H1 (cell line): ENCODE measurements around the gene KPNA6. TPM values are rescaled to one million over a fixed set of nuclear protein-coding genes. Genes with fewer than 3 reads are reported as not detected.

ENCODE experiments used
- CTCF ChIA-PET: fragments of 300-600 bp; sonication (Branson Sonifier 250); formaldehyde crosslinking; loops from one replicate; lab custom pipeline; 2021; ENCODE audit not compliant: partially characterized antibody; lab: Charles Lee
- POLR2A ChIA-PET: fragments of 300-600 bp; sonication (Branson Sonifier 250); formaldehyde crosslinking; loops from one replicate; lab custom pipeline; 2021; ENCODE audit warnings: inconsistent platforms; ENCODE audit not compliant: partially characterized antibody; lab: Charles Lee
- DNase-seq, 2 experiments: peaks; one replicate each; pipeline versions ENCODE4 v3.0.0 to v3.0.0-alpha.2; 2010 to 2022; ENCODE audit warnings: low spot score in 2 of 2, low read depth in 1 of 2, mixed read lengths in 1 of 2
- FAIRE-seq: peaks from 2 replicates; lab custom pipeline; 2011; peaks lifted over from hg19 to GRCh38; lab: Jason Lieb, UNC
- H2AFZ ChIP-seq: 2 replicates; pipeline ENCODE4 v1.8.1; 2012; ENCODE audit warnings: low read length, inconsistent platforms
- H2AK5ac ChIP-seq: 2 replicates; pipeline ENCODE4 v1.6.1; 2013; ENCODE audit warnings: low read depth, low read length
- H2BK120ac ChIP-seq: replicated peaks from 2 replicates; pipeline ENCODE3; 2013; ENCODE audit warnings: low read depth, low read length, inconsistent platforms
- H2BK12ac ChIP-seq: 2 replicates; pipeline ENCODE4 v1.6.1; 2013; ENCODE audit warnings: low read depth, low read length
- H2BK15ac ChIP-seq: 2 replicates; pipeline ENCODE4 v1.6.1; 2013; ENCODE audit warnings: low read length
- H2BK20ac ChIP-seq: 2 replicates; pipeline ENCODE4 v1.6.1; 2013; ENCODE audit warnings: low read length
- H2BK5ac ChIP-seq: 2 replicates; pipeline ENCODE4 v1.6.1; 2013; ENCODE audit warnings: low read depth, low read length
- H3K14ac ChIP-seq: 2 replicates; pipeline ENCODE4 v1.6.1; 2013; ENCODE audit warnings: inconsistent platforms; ENCODE audit not compliant: insufficient read length
- H3K18ac ChIP-seq: 2 replicates; pipeline ENCODE4 v1.6.1; 2013; ENCODE audit warnings: low read length; ENCODE audit errors: extremely low read depth
- H3K23ac ChIP-seq: 2 replicates; pipeline ENCODE4 v1.6.1; 2013; ENCODE audit warnings: inconsistent platforms; ENCODE audit not compliant: insufficient read length
- H3K23me2 ChIP-seq: 2 replicates; pipeline ENCODE4 v1.6.1; 2013; ENCODE audit warnings: low read depth, low read length
- H3K27ac ChIP-seq: 2 replicates; pipeline ENCODE4 v1.6.1; 2011; ENCODE audit warnings: low read depth, low read length, inconsistent platforms
- H3K27me3 ChIP-seq, 4 experiments: replicated peaks in 1 of 4; 1 replicate in 1 of 4; 2 replicates in 3 of 4; pipeline versions ENCODE4 v1.6.1 to v1.8.1; 2011 to 2013; ENCODE audit warnings: low read length in 3 of 4, mild to moderate bottlenecking in 3 of 4, inconsistent platforms in 2 of 4, mixed read lengths in 2 of 4, moderate library complexity in 1 of 4; ENCODE audit not compliant: control insufficient read depth in 3 of 4, insufficient read depth in 3 of 4; ENCODE audit errors: extremely low read depth in 1 of 4
- H3K36me3 ChIP-seq, 4 experiments: 2 replicates each; pipeline versions ENCODE4 v1.6.1 to v1.8.1; 2011 to 2013; ENCODE audit warnings: mild to moderate bottlenecking in 4 of 4, low read length in 3 of 4, moderate library complexity in 2 of 4, control low read depth in 1 of 4, inconsistent platforms in 1 of 4; ENCODE audit not compliant: insufficient read depth in 4 of 4, control insufficient read depth in 2 of 4
- H3K4ac ChIP-seq: replicated peaks from 2 replicates; pipeline ENCODE3; 2013; ENCODE audit warnings: low read length, low read depth, mixed read lengths, inconsistent platforms; ENCODE audit not compliant: insufficient read length
- H3K4me1 ChIP-seq, 4 experiments: replicated peaks in 1 of 4; 1 replicate in 1 of 4; 2 replicates in 3 of 4; pipeline versions ENCODE4 v1.6.1 to v1.8.1; 2011 to 2013; ENCODE audit warnings: low read length in 3 of 4, inconsistent platforms in 2 of 4, mixed read lengths in 1 of 4; ENCODE audit not compliant: insufficient read depth in 4 of 4, control insufficient read depth in 3 of 4
- H3K4me2 ChIP-seq, 2 experiments: 2 replicates each; pipeline versions ENCODE4 v1.6.1 to v1.8.1; 2011 to 2013; ENCODE audit warnings: low read depth in 2 of 2, low read length in 2 of 2, control low read depth in 1 of 2, inconsistent platforms in 1 of 2, mild to moderate bottlenecking in 1 of 2; ENCODE audit not compliant: insufficient read depth in 1 of 2
- H3K4me3 ChIP-seq, 4 experiments: fragments of 200-600, 300-600 bp in 1 of 4; sonication (generic), shearing (Covaris generic), sonication (Bioruptor Twin) in 1 of 4; 2 replicates each; pipeline versions ENCODE4 v1.5.1 to v1.8.1; 2011 to 2016; ENCODE audit warnings: low read length in 4 of 4, low read depth in 3 of 4, control low read depth in 2 of 4, inconsistent platforms in 2 of 4, mild to moderate bottlenecking in 2 of 4, mixed read lengths in 1 of 4, moderate library complexity in 1 of 4; ENCODE audit not compliant: insufficient read depth in 2 of 4; ENCODE audit errors: extremely low read depth in 1 of 4
- H3K56ac ChIP-seq: replicated peaks from 2 replicates; pipeline ENCODE3; 2013; ENCODE audit warnings: low read depth, mild to moderate bottlenecking, mixed read lengths, low read length, inconsistent platforms; ENCODE audit not compliant: insufficient read length
- H3K79me1 ChIP-seq: 2 replicates; pipeline ENCODE4 v1.6.1; 2013; ENCODE audit warnings: low read depth, low read length, control low read depth
- H3K79me2 ChIP-seq, 2 experiments: 2 replicates each; pipeline versions ENCODE4 v1.6.1 to v1.8.1; 2012 to 2013; ENCODE audit warnings: low read length in 2 of 2, mild to moderate bottlenecking in 2 of 2, inconsistent platforms in 1 of 2; ENCODE audit not compliant: insufficient read depth in 2 of 2, control insufficient read depth in 1 of 2
- H3K9ac ChIP-seq, 4 experiments: replicated peaks in 1 of 4; 1 replicate in 1 of 4; 2 replicates in 3 of 4; pipeline versions ENCODE4 v1.6.1 to v1.8.1; 2011 to 2013; ENCODE audit warnings: low read depth in 3 of 4, low read length in 3 of 4, control low read depth in 2 of 4, mild to moderate bottlenecking in 2 of 4, moderate library complexity in 2 of 4, inconsistent platforms in 1 of 4; ENCODE audit errors: extremely low read depth in 1 of 4
- H3K9me3 ChIP-seq, 2 experiments: 2 replicates each; pipeline versions ENCODE4 v1.6.1 to v1.8.1; 2012 to 2013; ENCODE audit warnings: mild to moderate bottlenecking in 2 of 2, moderate library complexity in 2 of 2, control low read depth in 1 of 2, inconsistent platforms in 1 of 2, low read depth in 1 of 2, low read length in 1 of 2, mixed read lengths in 1 of 2; ENCODE audit not compliant: insufficient read depth in 2 of 2
- H4K20me1 ChIP-seq, 2 experiments: replicated peaks in 1 of 2; 2 replicates each; pipeline versions ENCODE3 to v1.8.1; 2011 to 2013; ENCODE audit warnings: inconsistent platforms in 2 of 2, low read length in 2 of 2, mild to moderate bottlenecking in 1 of 2; ENCODE audit not compliant: insufficient read depth in 2 of 2, control insufficient read depth in 1 of 2
- H4K5ac ChIP-seq: 2 replicates; pipeline ENCODE4 v1.6.1; 2013; ENCODE audit warnings: low read length, low read depth, mixed read lengths, inconsistent platforms; ENCODE audit not compliant: insufficient read length
- H4K8ac ChIP-seq: 2 replicates; pipeline ENCODE4 v1.8.0; 2013; ENCODE audit warnings: mild to moderate bottlenecking, moderate library complexity, low read length, inconsistent platforms; ENCODE audit not compliant: insufficient read depth; ENCODE audit errors: extremely low read depth
- H4K91ac ChIP-seq: replicated peaks from 2 replicates; pipeline ENCODE3; 2013; ENCODE audit warnings: low read length, mixed read lengths, inconsistent platforms; ENCODE audit not compliant: insufficient read length
- BRCA1 ChIP-seq: IDR thresholded peaks from 2 replicates; pipeline ENCODE4 v1.6.1; 2012; ENCODE audit warnings: low read depth, low read length, improper control_type of control experiment
- KDM4A ChIP-seq: IDR thresholded peaks from one replicate; pipeline ENCODE4 v1.7.1; 2012; ENCODE audit warnings: low read depth, mild to moderate bottlenecking, moderate library complexity, low read length, inconsistent platforms; ENCODE audit not compliant: severe bottlenecking
- WGBS, 2 experiments: shearing (Covaris generic) in 1 of 2; methylation state at CpG; one replicate each; pipeline versions ENCODE4 v1.1.6 to v1.1.7; 2013 to 2015; ENCODE audit warnings: low lambda C conversion rate in 2 of 2, mixed read lengths in 2 of 2, inconsistent platforms in 1 of 2, low coverage in 1 of 2, missing lambda C conversion rate in 1 of 2; ENCODE audit not compliant: insufficient replicate concordance in 2 of 2, insufficient coverage in 1 of 2, insufficient read length in 1 of 2; ENCODE audit errors: extremely low coverage in 1 of 2, missing lambda C conversion rate in 1 of 2; 5-methylcytosine and 5-hydroxymethylcytosine counted together
- polyA plus RNA-seq, 7 experiments: library from polyadenylated mRNA; depleted of rRNA in 3 of 7; stranded (reverse) in 5 of 7; unstranded in 2 of 7; fragments of >200 nt in 5 of 7; fragments of 200-250 nt in 2 of 7; gene quantifications; 1 replicate in 5 of 7; 2 replicates in 1 of 7; 4 replicates in 1 of 7; pipeline versions ENCODE4 v1.2.1 to v1.2.3, GENCODE V29; 2011 to 2013; ENCODE audit warnings: missing spikeins in 2 of 7, mixed read lengths in 2 of 7
- total RNA-seq: library from RNA; stranded (reverse); fragmentation: NEBNext Ultra II Directional; extraction: Animal tissue kit (Norgen Biotek cat#: 25700); gene quantifications from 2 replicates; pipeline ENCODE4 v1.2.1, GENCODE V29; 2021

KPNA6 gene
- total and polyA plus RNA-seq, 2 of the 8 experiments (the other 6 are each of a cell fraction or from before 2014, with no cell fraction given): 24.2 to 120 TPM

DNA sequence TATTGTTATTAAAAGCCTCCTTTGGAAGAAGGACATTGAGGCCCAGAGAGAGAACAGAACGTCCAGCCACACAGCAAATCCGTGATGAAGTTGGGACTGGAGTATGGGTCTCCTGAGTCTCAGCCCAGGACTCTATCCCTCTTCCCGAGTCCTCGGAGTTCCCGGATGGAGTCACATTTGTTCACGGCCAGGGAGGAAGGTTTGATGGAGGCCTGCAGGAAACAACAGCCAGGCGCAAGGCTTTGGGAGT is 71.3 kb downstream of the KPNA6 start:
- Histone ChIP-seq H4K91ac (peak overlapping the region; percentile 50), H3K4me3 (peak overlapping the region in 3 of 4 experiments; percentile 17 to 89 (median 36); a peak in 6 of 8 replicates), H3K79me1 (peaks cover 3% of the 10 kb centered on the region; the same call in 1 of the 2 replicates), H4K5ac (peak overlapping the region; percentile 84), H2AK5ac (no peak overlapping the region), H3K4me1 (peaks cover 8 to 15% (median 10%) of the 10 kb centered on the region in 4 experiments; a peak in 6 of 7 replicates), H3K56ac (peak overlapping the region; percentile 14), H4K8ac (no peak overlapping the region), H3K9ac (peak overlapping the region in 2 of 4 experiments; percentile 36 to 48; a peak in 4 of 7 replicates), H3K4ac (no peak overlapping the region), H3K27ac (peak overlapping the region; percentile 13; the same call in 1 of the 2 replicates), H3K18ac (peak overlapping the region; percentile 65), H2BK12ac (0 out of 2 replicates have a peak overlapping the region, but pooled peaks have one; percentile 20), H2BK120ac (no peak overlapping the region), H2BK5ac (peak overlapping the region; percentile 62; the same call in 1 of the 2 replicates), H3K36me3 (peaks cover 6 to 25% (median 13%) of the 10 kb centered on the region in 4 experiments), H2AFZ (peak overlapping the region; percentile 93), H3K23me2 (peaks cover 2% of the 10 kb centered on the region; the same call in 1 of the 2 replicates), H3K4me2 (peak overlapping the region; percentile 82 to 91), H2BK20ac (no peak overlapping the region), H3K14ac (no peak overlapping the region), H4K20me1 (peaks cover 0 to 2% of the 10 kb centered on the region in 2 experiments), H2BK15ac (no peak overlapping the region), H3K27me3 (no peaks in the 10 kb centered on the region), H3K79me2 (peaks cover 3 to 27% of the 10 kb centered on the region in 2 experiments), H3K23ac (no peak overlapping the region), H3K9me3 (no peaks in the 10 kb centered on the region)
- DNase-seq (no peak), FAIRE-seq (no peak)
- TF ChIP-seq KDM4A: peak; percentile 11
- no peak for TF ChIP-seq BRCA1
- CTCF ChIA-PET: interaction anchor here (1.2 to 1.6 kb wide), 2 partner anchors 37 to 68 kb away, joined by 4 to 5 read pairs; no protein-coding TSS in a partner anchor
- WGBS, 2 experiments: 38% methylated on average over 7 of the region's 7 CpGs; no CpG with 5 or more reads in 1 of the 2 experiments
- POLR2A ChIA-PET: interaction anchor here (0.6 to 18.1 kb wide), 21 partner anchors 10 to 472 kb away, joined by 3 to 332 read pairs (median 4); partner anchors contain the start of genes CCDC28B, HDAC1, IQCC and KPNA6
